Measurements from ENCODE around the gene KNOP1. TPM values are rescaled to one million over a fixed set of nuclear protein-coding genes. Genes with fewer than 3 reads are reported as not detected.
"Not testable (repeated sequence)": the region's sequence is repeated elsewhere in the genome, so short reads cannot be mapped to it uniquely, and the experiment has no call there.

Gene KNOP1
- polyA plus RNA-seq, 3 donors = 1.5 to 2.8 (median 2.4) TPM

DNA sequence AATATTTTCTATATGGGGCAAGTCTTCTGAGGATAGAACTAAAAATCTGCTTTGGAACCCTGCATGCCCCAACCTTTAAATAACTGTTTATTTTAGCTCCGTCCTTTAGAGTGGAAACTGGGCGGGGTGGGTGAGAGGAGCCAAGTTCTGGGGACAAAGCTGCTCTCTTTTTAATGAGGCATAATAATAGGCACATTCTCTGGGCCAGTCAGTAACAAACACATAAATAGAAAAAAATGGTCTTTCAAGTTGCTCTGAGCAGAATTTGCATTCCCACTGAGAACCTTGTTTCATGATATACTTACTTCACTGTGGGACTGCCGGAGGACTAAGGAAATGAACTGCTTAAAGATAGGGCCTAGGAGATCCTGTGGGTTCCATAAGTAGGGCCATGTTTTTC is 51.5 kb downstream of the KNOP1 start:
- Mint-ChIP-seq H3K4me1 (no peaks in the 10 kb centered on the region), H3K27ac (peak overlapping the region in 2 of 7 donors; percentile 23 to 35), H3K9me3 (peaks cover 0 to 6% (median 4%) of the 10 kb centered on the region in 7 donors), H3K36me3 (peaks cover 60 to 82% of the 10 kb centered on the region in 2 donors), H3K27me3 (ENCODE audit: low read depth in 3 of 3) (no peaks in the 10 kb centered on the region), H3K4me3 (no peak overlapping the region)
- no peaks in the 10 kb centered on the region for H3K9me3 ChIP-seq (replicated peaks in 1 of 2; ENCODE audit: control insufficient read depth in 1 of 2, insufficient read depth in 1 of 2, low read length in 2 of 2)
- H4K20me1 ChIP-seq (ENCODE audit: insufficient read depth, low read length) = no peaks in the 10 kb centered on the region
- H3K4me2 ChIP-seq (replicated peaks; ENCODE audit: extremely low read depth, low read length, poor library complexity, severe bottlenecking) = no peak overlapping the region
- TF ChIP-seq, protein P1, sequence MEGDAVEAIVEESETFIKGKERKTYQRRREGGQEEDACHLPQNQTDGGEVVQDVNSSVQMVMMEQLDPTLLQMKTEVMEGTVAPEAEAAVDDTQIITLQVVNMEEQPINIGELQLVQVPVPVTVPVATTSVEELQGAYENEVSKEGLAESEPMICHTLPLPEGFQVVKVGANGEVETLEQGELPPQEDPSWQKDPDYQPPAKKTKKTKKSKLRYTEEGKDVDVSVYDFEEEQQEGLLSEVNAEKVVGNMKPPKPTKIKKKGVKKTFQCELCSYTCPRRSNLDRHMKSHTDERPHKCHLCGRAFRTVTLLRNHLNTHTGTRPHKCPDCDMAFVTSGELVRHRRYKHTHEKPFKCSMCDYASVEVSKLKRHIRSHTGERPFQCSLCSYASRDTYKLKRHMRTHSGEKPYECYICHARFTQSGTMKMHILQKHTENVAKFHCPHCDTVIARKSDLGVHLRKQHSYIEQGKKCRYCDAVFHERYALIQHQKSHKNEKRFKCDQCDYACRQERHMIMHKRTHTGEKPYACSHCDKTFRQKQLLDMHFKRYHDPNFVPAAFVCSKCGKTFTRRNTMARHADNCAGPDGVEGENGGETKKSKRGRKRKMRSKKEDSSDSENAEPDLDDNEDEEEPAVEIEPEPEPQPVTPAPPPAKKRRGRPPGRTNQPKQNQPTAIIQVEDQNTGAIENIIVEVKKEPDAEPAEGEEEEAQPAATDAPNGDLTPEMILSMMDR (IDR thresholded peaks at IDR 0.05) = no peak
- H3K9ac ChIP-seq (ENCODE audit: insufficient read depth, low read length, poor library complexity, severe bottlenecking) = no peak overlapping the region
- WGBS (ENCODE audit: insufficient coverage) = no CpG with 5 or more reads among the region's 3 CpGs
- H3K4me1 ChIP-seq (ENCODE audit: control insufficient read depth in 1 of 2, insufficient read depth in 2 of 2, low read length in 2 of 2) = no peaks in the 10 kb centered on the region
- no peaks in the 10 kb centered on the region for H3K79me2 ChIP-seq (ENCODE audit: insufficient read depth, low read length)
- H3K27me3 ChIP-seq (ENCODE audit: control insufficient read depth in 2 of 2, insufficient read depth in 2 of 2, low read length in 2 of 2) = no peaks in the 10 kb centered on the region
- intact Hi-C loops (cut with micrococcal nuclease) = no loop called here
- H2AFZ ChIP-seq (ENCODE audit: insufficient read depth, low read depth, low read length, poor library complexity, severe bottlenecking) = no peak overlapping the region
- H3K36me3 ChIP-seq (replicated peaks in 1 of 2; ENCODE audit: control insufficient read depth in 1 of 2, insufficient read depth in 2 of 2, low read length in 2 of 2) = peaks cover 23 to 62% of the 10 kb centered on the region in 2 donors
- no peak for DNase-seq
- no peak overlapping the region for H3K27ac ChIP-seq (ENCODE audit: low read depth in 1 of 2, low read length in 2 of 2)
- no peak overlapping the region for H3K4me3 ChIP-seq (replicated peaks in 1 of 3; ENCODE audit: low read depth in 2 of 3, low read length in 3 of 3)

DNA sequence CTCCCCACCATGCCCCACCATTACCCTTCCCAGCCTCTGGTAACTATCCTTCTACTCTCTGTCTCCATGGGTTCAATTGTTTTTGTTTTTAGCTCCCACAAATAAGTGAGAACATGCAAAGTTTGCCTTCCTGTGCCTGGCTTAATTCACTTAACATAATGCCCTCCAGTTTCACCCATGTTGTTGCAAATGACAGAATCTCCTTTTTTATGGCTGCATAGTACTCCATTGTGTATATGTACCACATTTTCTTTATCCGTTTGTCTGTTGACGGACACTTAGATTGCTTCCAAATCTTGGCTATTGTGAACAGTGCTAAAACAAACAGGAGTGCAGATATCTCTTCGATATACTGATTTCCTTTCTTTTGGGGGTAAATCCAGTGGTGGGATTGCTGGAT is 52.7 kb downstream of the KNOP1 start:
- H3K27me3 Mint-ChIP-seq (ENCODE audit: low read depth in 3 of 3); H3K9ac ChIP-seq (ENCODE audit: insufficient read depth, low read length, poor library complexity, severe bottlenecking); H3K27ac ChIP-seq (ENCODE audit: low read depth in 1 of 2, low read length in 2 of 2); H3K4me1 Mint-ChIP-seq; DNase-seq; H4K20me1 ChIP-seq (ENCODE audit: insufficient read depth, low read length); H3K9me3 Mint-ChIP-seq; H3K27ac Mint-ChIP-seq; H2AFZ ChIP-seq (ENCODE audit: insufficient read depth, low read depth, low read length, poor library complexity, severe bottlenecking); H3K4me2 ChIP-seq (replicated peaks; ENCODE audit: extremely low read depth, low read length, poor library complexity, severe bottlenecking); H3K4me1 ChIP-seq (ENCODE audit: control insufficient read depth in 1 of 2, insufficient read depth in 2 of 2, low read length in 2 of 2); H3K27me3 ChIP-seq (ENCODE audit: control insufficient read depth in 2 of 2, insufficient read depth in 2 of 2, low read length in 2 of 2); H3K4me3 Mint-ChIP-seq; H3K9me3 ChIP-seq (replicated peaks in 1 of 2; ENCODE audit: control insufficient read depth in 1 of 2, insufficient read depth in 1 of 2, low read length in 2 of 2); intact Hi-C loops (cut with micrococcal nuclease); H3K79me2 ChIP-seq (ENCODE audit: insufficient read depth, low read length); H3K4me3 ChIP-seq (replicated peaks in 1 of 3; ENCODE audit: low read depth in 2 of 3, low read length in 3 of 3): not testable (repeated sequence)
- H3K36me3 ChIP-seq (replicated peaks in 1 of 2; ENCODE audit: control insufficient read depth in 1 of 2, insufficient read depth in 2 of 2, low read length in 2 of 2) = peaks cover 19 to 60% of the 10 kb centered on the region in 2 donors
- 100% methylated on average over 2 of the region's 3 CpGs for WGBS (ENCODE audit: insufficient coverage)
- peaks cover 60 to 80% of the 10 kb centered on the region in 2 donors for H3K36me3 Mint-ChIP-seq
